Dermis blood vessel endothelial cell (primary cell): ENCODE results near the gene TRAFD1. TPM values are rescaled to one million over a fixed set of nuclear protein-coding genes. Genes with fewer than 3 reads are reported as not detected.
"Not testable (repeated sequence)": the region's sequence is repeated elsewhere in the genome, so short reads cannot be mapped to it uniquely, and the experiment has no call there.

Experiments used
- DNase-seq: peaks from one replicate; pipeline ENCODE4 v3.0.0; 2010
- total RNA-seq: library from RNA; depleted of rRNA; stranded (reverse); fragments of >200 nt; gene quantifications from 2 replicates; pipeline ENCODE4 v1.2.3, GENCODE V29; 2014

TRAFD1 gene
- total RNA-seq, result 37.9 and 43.2 TPM in 2 replicates

DNA sequence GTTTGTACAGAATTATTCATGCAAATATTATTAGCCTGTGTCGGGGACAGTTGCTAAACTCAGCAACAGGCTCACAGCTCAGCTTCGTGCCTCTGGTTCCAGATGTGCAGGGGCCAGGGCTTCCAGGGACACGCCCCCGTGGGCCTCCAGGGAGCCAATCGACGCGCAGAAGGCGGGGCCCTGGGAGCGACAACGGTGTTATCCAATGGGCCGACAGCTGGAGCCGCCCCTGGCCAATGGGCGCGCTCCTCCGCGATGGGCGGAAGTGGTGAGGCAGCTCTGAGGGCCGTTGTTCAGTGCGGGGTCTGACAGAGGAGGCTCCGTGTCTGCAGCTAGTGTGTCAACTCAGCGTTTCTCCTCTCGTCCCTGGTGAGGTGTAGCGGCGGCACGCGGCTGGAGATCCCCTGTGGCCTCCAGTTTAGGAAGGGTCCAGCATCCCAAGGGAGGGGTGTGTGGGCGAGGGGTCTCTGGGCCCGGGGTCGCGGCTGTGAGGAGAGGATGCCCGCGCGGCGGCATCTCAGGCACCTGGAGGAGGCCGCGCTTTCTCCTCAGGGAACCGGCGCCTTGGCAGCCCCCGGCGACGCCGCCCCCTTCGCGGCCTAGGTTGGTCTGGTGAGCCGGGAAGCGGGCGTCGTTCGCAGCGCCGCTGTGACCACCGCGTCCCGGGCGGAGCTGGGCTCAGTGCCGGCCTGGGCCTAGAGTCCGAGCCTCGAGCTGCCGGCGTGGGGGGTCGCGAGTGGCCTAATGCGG, at the start of gene TRAFD1:
Gene TRAFD1, plus strand, starts transcription at position 311 of the 750 bp plus-strand sequence. CDS start 4,963 bp downstream, outside the sequence.
- DNase-seq, result peak; percentile 98

DNA sequence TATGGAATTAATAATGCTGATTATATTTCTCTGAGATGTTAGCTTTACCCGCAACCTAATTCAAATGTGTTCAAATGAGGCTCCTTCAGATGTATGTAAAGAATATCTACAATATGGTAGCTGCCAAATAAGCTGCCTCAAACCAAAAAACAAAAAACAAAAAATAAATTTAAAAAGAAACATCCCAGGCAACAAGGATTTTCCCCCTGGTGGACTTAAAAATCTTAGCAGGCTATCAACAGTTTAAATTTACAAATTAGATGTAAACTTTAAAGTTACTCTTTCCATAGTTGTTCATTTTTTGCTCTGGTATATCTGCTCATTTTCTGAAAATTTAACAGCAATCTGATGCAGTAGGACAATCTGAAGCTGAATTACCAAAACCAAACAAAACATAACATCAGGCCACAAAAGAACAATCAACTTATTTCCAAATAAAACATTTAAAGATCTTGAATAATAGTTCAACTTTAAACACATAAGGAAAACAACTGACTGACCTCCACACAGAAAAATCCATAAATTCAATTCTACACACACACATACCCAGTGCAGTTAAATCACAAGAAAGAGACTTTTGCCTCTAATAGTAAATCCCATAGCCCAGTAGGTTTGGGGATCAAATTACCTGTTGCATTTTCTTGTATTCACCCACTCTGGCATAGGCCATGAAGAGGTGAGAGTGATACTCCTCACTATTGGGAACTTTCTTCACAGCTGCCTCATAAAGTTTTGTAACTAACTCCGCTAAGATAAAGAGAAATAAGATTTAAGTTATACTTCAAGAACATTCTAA, 38.1 kb upstream of the TRAFD1 start:
- DNase-seq, result no peak

DNA sequence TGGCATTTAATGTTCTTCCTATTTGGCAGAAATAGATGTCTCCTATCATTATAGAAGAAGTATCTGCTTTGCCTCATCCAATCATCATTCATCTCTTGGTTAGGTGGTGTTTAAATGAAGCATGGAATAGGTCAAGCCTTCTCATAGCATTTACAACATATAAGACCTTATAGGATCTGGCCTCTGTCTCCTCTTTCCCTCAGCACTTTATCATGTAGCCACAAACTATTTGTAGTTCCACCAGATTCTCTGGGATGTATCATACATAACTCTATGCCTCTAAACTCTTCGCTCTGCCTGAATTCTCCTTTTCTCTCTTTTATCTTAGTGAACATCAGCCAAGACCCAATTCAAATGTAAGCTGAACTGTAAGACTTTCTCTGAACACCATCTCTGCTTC, 37.5 kb upstream of the TRAFD1 start:
- no peak for DNase-seq

DNA sequence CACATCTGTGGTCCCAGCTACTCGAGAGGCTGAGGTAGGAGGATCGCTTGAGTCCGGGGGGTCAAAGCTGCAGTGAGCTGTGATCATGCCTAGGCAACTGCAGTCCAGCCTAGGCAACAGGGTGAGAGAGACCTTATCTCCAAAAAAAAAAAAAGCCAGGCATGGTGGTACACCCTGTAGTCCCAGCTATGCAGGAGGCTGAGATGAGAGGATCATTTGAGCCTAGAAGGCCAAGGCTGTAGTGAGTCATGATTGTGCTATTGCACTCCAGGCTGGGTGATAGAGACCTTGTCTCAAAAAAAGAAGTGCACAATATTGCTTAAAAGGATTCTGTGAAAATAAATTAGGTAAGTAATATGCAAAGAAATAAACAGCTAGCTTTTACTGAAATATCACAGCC, 33.8 kb upstream of the TRAFD1 start:
- DNase-seq, result no peak

DNA sequence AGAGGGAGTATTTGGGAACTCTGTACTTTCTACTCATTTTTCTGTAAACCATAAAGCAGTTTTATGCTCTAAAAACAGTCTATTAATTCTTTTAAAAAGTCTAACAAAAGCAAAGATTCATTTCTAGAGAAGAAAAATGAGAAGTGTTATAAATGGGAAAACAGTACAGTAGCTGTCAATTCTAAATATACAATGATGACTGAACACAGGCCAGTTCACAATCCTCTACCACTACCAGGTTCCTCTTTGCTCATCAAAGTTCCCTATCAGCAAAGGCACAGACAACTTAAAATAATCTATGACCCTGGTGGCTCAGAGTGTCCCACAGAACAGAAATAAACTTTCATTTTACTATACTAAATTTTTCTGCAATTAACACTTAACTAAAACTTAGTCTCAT, 29.3 kb upstream of the TRAFD1 start:
- no peak for DNase-seq

GRCh38 chr12:112096667-112097066, 28.7 kb upstream of the TRAFD1 start:
- DNase-seq, result peak; percentile 55

GRCh38 chr12:112097641-112098040, 27.7 kb upstream of the TRAFD1 start:
- no peak for DNase-seq

GRCh38 chr12:112100500-112100899, 24.9 kb upstream of the TRAFD1 start:
- DNase-seq, result not testable (repeated sequence)

DNA sequence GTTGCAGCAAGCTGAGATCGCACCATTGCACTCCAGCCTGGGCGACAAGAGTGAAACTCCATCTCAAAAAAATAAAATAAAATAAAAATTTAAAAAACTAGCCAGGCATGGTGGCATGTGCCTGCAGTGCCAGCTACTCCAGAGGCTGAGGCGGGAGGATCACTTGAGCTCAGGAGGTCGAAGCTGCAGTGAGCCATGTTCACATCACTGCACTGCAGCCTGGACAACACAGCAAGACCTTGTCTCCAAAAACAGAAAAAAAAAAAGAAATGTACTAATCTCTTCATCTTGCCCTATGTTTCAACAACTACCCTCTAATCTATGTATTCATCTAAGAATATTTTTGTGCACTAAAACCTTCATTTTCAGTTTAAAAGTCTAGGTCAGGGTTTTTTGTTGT, 23.2 kb upstream of the TRAFD1 start:
- DNase-seq, result no peak

GRCh38 chr12:112102746-112103145, 22.6 kb upstream of the TRAFD1 start:
- DNase-seq, result not testable (repeated sequence)

DNA sequence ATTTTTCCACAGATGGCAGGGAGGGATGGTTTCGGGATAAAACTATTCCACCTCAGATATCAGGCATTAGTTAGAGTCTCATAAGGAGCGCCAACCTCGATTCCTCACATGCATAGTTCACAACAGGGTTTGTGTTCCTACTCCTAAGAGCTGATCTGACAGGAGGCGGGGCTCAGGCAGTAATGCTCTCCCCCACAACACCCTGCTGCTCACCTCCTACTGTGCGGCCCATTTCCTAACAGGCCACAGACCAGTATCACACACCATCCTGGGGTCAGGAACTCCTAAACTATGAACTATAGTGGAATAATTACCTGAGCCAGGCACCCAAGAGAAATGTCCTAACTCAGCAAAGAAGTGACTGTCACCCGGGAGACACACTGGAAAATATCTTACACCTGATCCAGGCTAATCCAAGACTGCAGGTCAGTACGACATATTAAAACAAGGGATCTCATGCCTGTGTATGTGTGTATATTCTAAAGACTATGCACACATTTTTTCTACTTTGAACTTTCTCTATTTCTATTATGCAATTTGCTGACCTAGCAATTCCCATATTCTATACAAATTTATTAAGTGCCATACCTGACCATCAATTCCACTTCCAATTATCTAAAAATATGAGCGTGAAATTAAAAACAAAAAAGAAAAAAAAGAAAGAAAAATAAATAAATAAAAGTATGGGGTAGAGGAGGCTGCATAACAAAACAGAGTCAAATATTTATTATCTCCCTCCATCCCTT, 21.4 kb upstream of the TRAFD1 start:
- no peak for DNase-seq

- no peak for DNase-seq
Observed at GRCh38 chr12:112105891-112106290, 19.5 kb upstream of the TRAFD1 start.

- DNase-seq, result peak; percentile 46
Observed at GRCh38 chr12:112107306-112108201, 17.8 kb upstream of the TRAFD1 start.

DNA sequence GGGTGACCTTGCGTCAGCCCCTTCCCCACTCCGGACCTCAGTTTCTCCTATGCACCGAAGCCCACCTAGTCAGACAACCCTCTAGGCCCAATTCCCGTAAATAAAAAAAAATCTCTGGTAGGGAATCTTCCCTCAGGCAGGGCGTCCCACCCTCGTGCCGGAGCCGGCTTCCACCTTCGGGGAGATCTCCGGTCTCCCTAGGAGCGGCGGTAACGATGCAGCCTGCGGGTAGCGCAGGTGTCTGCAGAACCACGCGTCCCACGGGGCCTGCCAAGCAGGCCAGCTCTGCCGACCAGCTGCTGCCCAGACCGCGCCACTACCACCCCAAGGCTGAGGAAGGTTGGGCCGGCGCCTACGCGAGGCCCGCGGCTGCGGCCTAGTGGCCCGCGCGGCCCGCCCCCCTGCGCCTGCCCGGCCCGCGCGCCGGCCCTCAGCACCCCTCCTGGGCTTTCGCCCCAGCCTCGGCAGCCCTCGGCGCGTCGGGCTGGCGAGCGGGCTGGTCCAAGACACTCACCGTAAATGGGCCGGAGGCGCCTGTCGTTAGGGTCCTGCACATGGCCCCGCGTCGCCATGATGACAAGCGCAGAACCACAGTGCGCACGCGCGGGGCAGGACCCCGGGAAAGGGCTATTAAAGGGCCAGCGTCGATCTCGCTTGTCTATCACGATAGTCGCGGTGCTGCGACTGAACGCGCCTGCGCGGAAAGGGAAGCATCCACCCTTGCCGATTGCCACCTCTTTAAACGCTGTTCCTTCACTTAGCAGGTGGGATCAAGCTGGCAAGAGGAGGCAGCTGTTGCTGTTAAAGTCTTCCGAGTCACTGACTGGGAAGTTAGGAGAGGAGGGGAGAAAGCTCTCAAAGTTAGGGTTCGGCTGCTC, 16.9 kb upstream of the TRAFD1 start, which contains the start of gene NAA25:
Gene NAA25, minus strand, starts transcription at position 582 of the 878 bp plus-strand sequence. Its CDS starts 10 bp downstream, at position 572.
- DNase-seq, result peak; percentile 91

GRCh38 chr12:112110787-112111662, 14.3 kb upstream of the TRAFD1 start:
- DNase-seq, result not testable (repeated sequence)

DNA sequence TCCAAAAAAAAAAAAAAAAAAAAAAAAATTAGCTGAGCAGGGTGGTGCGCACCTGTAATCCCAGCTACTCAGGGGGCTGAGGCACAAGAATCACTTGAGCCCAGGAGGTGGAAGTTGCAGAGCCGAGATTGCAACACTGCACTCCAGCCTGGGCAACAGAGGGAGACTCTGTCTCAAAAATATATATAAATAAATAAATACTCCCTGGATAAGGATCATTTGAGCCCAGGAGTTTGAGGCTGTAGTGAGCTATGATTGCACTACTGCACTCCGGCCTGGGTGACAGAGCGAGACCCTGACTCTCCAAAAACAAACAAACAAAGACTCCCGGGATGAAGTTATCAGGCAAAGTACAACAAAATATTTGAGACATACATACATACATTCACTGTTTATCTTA, 13.4 kb upstream of the TRAFD1 start:
- DNase-seq, result no peak

GRCh38 chr12:112112409-112113133, 12.8 kb upstream of the TRAFD1 start:
- no peak for DNase-seq

GRCh38 chr12:112115259-112116045, 9.9 kb upstream of the TRAFD1 start:
- no peak for DNase-seq
